Progenitor cell of endocrine pancreas (in vitro differentiated cells): Measurements from ENCODE around the gene PTPN9. TPM values are rescaled to one million over a fixed set of nuclear protein-coding genes. Genes with fewer than 3 reads are reported as not detected.

ENCODE experiments used
- DNase-seq: peaks from one replicate; pipeline ENCODE4 v3.0.0; 2021; ENCODE audit warnings: low spot score; ENCODE audit not compliant: unreplicated experiment
- H3K27ac Mint-ChIP-seq: 2 replicates; pipeline ENCODE4 v1.8.0; 2021; ENCODE audit warnings: mild to moderate bottlenecking, moderate library complexity, mixed read lengths
- H3K27me3 Mint-ChIP-seq: 2 replicates; pipeline ENCODE4 v1.8.0; 2021; ENCODE audit warnings: mixed read lengths
- H3K36me3 Mint-ChIP-seq: 2 replicates; pipeline ENCODE4 v1.8.0; 2022; ENCODE audit warnings: mixed read lengths; ENCODE audit not compliant: insufficient read depth
- H3K4me1 Mint-ChIP-seq: 2 replicates; pipeline ENCODE4 v1.8.0; 2021; ENCODE audit warnings: low read depth, mixed read lengths
- H3K4me3 Mint-ChIP-seq: 2 replicates; pipeline ENCODE4 v1.8.0; 2021; ENCODE audit warnings: low read depth, mild to moderate bottlenecking, moderate library complexity, mixed read lengths
- H3K9me3 Mint-ChIP-seq: 2 replicates; pipeline ENCODE4 v1.8.0; 2021; ENCODE audit warnings: low read depth, mixed read lengths
- CTCF ChIP-seq: fragments of 200-600 bp; sonication (generic); IDR thresholded peaks from one replicate; pipeline ENCODE4 v1.5.0; 2021; ENCODE audit warnings: antibody characterized with exemption, mild to moderate bottlenecking; ENCODE audit not compliant: unreplicated experiment
- total RNA-seq: library from RNA; stranded (reverse); gene quantifications from 2 replicates; pipeline ENCODE4 v1.2.1, GENCODE V29; 2021

PTPN9 gene
- total RNA-seq, 1 donor from 2014 or later: 37.1 TPM

- Mint-ChIP-seq H3K4me1 (peaks cover 16% of the 10 kb centered on the region), H3K4me3 (no peak overlapping the region), H3K9me3 (no peaks in the 10 kb centered on the region), H3K27me3 (no peaks in the 10 kb centered on the region), H3K36me3 (no peaks in the 10 kb centered on the region), H3K27ac (peak overlapping the region; percentile 20)
- no peak for TF ChIP-seq CTCF
- no peak for DNase-seq
These were observed 119.5 kb downstream of the PTPN9 start for GRCh38 chr15:75459581-75459980.

- no peaks in the 10 kb centered on the region for H3K36me3 Mint-ChIP-seq
- H3K27me3 Mint-ChIP-seq: no peaks in the 10 kb centered on the region
- H3K4me3 Mint-ChIP-seq: peak overlapping the region; percentile 91
- DNase-seq: no peak
- H3K9me3 Mint-ChIP-seq: no peaks in the 10 kb centered on the region
- peaks cover 21% of the 10 kb centered on the region for H3K4me1 Mint-ChIP-seq
- peak overlapping the region; percentile 94 for H3K27ac Mint-ChIP-seq
- no peak for TF ChIP-seq CTCF
These were observed 122.4 kb downstream of the PTPN9 start for GRCh38 chr15:75456710-75457109.

DNA sequence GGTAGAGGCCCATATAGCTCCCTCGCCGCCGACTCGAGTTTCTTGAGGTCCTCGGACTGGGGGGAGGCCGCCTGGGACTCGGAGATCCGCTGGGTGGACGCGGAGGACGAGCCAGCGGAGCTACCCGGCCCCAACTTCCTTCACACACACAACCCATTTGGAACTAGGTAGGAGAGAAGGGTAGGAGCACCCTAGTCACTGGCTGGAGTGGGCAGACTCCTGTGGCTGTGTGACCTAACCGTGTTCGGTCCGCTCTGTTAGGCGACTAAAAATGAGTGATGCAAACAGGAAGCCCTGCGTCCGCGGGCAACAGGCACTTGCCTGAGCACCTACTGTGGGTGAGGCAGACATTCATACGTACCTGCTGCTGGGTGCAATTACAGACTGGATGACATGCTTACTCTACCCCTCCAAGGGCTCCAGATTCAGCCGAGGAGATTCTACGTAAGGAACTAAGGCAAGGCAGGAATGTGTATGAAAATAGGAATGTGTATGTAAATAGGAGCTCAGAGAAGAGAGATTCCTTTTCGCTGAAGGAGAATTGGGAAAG, 123.1 kb downstream of the PTPN9 start:
- TF ChIP-seq CTCF: no peak
- peaks cover 19% of the 10 kb centered on the region for H3K4me1 Mint-ChIP-seq
- DNase-seq: no peak
- peak overlapping the region; percentile 94 for H3K27ac Mint-ChIP-seq
- peak overlapping the region; percentile 91 for H3K4me3 Mint-ChIP-seq
- H3K9me3 Mint-ChIP-seq: no peaks in the 10 kb centered on the region
- no peaks in the 10 kb centered on the region for H3K27me3 Mint-ChIP-seq
- no peaks in the 10 kb centered on the region for H3K36me3 Mint-ChIP-seq

- peak overlapping the region; percentile 91 for H3K4me3 Mint-ChIP-seq
- peak overlapping the region; percentile 94 for H3K27ac Mint-ChIP-seq
- TF ChIP-seq CTCF: no peak
- peaks cover 15% of the 10 kb centered on the region for H3K4me1 Mint-ChIP-seq
- H3K27me3 Mint-ChIP-seq: no peaks in the 10 kb centered on the region
- H3K36me3 Mint-ChIP-seq: no peaks in the 10 kb centered on the region
- peak; percentile 62 for DNase-seq
- no peaks in the 10 kb centered on the region for H3K9me3 Mint-ChIP-seq
These were observed 123.6 kb downstream of the PTPN9 start for GRCh38 chr15:75455424-75455981.

DNA sequence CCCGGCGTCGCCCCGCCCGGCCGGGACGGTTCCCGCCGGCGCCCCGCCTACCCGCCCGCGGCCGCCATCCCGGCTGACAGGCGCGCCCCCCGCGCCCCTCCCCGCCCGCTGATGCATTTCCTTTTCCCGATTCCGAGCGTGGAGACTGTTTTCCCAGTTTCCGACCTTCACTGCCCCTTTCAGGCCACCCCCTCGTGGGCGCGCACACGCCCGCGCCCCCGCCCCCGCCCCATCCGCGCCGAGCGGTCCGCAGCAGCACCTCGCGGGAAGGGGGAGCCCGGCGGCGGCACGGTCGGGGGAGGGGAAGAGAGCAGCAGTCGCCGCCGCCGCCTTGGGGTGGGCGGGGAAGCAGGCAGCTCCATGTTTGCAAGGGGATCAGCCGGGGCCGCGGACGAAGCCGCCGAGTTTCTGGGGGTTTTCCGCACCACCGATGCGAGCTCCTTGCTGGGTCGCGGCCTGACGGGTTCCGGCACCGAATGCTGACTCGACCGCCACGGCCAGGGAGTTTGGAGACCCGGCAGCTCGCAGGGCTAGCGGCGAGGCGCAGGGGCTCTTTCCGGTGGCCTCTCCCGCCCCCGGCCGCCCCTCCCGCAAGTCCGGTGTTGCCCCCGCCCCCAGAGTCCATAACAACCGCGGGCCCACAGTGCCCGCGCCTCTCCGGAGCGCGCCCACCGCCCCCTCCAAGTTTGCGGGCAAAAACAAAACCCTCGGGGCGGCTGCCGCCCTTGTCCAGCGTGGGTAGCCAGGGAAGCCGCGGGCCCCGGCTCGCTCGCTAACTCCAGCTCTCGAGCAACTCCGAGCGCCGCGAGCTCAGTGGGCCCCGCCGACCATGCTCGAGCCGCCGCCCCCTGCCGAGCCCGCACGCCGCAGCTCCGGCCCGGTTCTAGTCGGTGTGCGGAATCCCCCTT, 124.4 kb downstream of the PTPN9 start:
- no peak for TF ChIP-seq CTCF
- no peaks in the 10 kb centered on the region for H3K36me3 Mint-ChIP-seq
- no peaks in the 10 kb centered on the region for H3K27me3 Mint-ChIP-seq
- H3K27ac Mint-ChIP-seq: peak overlapping the region; percentile 94
- peaks cover 22% of the 10 kb centered on the region for H3K4me1 Mint-ChIP-seq
- DNase-seq: peak; percentile 57
- H3K9me3 Mint-ChIP-seq: no peaks in the 10 kb centered on the region
- H3K4me3 Mint-ChIP-seq: peak overlapping the region; percentile 91
